Fibroblast of lung (primary cell): ENCODE results near the gene SOX2.

ENCODE experiments used
- CTCF ChIP-seq, 2 donors: IDR thresholded peaks in 1 of 2; conservative IDR thresholded peaks in 1 of 2; 1 replicate in 1 of 2; 2 replicates in 1 of 2; pipeline ENCODE4 v1.5.1; 2011 to 2012; ENCODE audit warnings: low read length in 2 of 2, control low read depth in 1 of 2, inconsistent platforms in 1 of 2, low read depth in 1 of 2, mild to moderate bottlenecking in 1 of 2
- EZH2 ChIP-seq: IDR thresholded peaks from 2 replicates; pipeline ENCODE4 v1.5.1; 2012; ENCODE audit warnings: low read length, control low read depth, mild to moderate bottlenecking; ENCODE audit errors: missing control alignments

GRCh38 chr3:181718987-181719911 lies 7.5 kb downstream of the SOX2 start:
- no peak for TF ChIP-seq CTCF (conservative IDR thresholded peaks at IDR 0.05 in 1 of 2, IDR thresholded peaks at IDR 0.05 in 1 of 2; ENCODE audit: low read depth in 1 of 2, low read length in 2 of 2)
- TF ChIP-seq EZH2 = peak; percentile 50
